Measurements from ENCODE around the gene KRT75.

KRT75 gene

GRCh38 chr12:52434081-52434733 lies at the start of gene KRT75:
TSS of gene KRT75 (minus strand) at chr12:52434371. CDS start at chr12:52434304, 67 bp downstream.
- H3K27ac ChIP-seq (ENCODE audit: low read depth, low read length): no peak within 1 kb of the TSS
- H3K9ac ChIP-seq (ENCODE audit: low read depth in 1 of 2, low read length in 2 of 2): no peak within 1 kb of the TSS
- no peaks in the 10 kb centered on the region for H3K36me3 ChIP-seq (ENCODE audit: control insufficient read depth in 1 of 2, insufficient read depth in 2 of 2, low read length in 2 of 2)
- peaks cover 4 to 5% of the 10 kb centered on the region in 2 donors for H3K27me3 ChIP-seq (ENCODE audit: control insufficient read depth in 1 of 2, insufficient read depth in 2 of 2, low read length in 2 of 2)
- H3K9me3 ChIP-seq (ENCODE audit: control insufficient read depth in 1 of 2, low read length in 2 of 2): no peaks in the 10 kb centered on the region
- peaks cover 21 to 32% of the 10 kb centered on the region in 2 donors for H3K4me1 ChIP-seq (ENCODE audit: control insufficient read depth in 1 of 2, insufficient read depth in 2 of 2, low read length in 2 of 2)
- H3K4me3 ChIP-seq (ENCODE audit: low read depth in 1 of 2, low read length in 2 of 2): no peak within 1 kb of the TSS

GRCh38 chr12:52480073-52480472 lies 45.9 kb upstream of the KRT75 start:
- Histone ChIP-seq H3K9ac (ENCODE audit: low read depth in 1 of 2, low read length in 2 of 2) (no peak overlapping the region), H3K27me3 (ENCODE audit: control insufficient read depth in 1 of 2, insufficient read depth in 2 of 2, low read length in 2 of 2) (no peaks in the 10 kb centered on the region), H3K9me3 (ENCODE audit: control insufficient read depth in 1 of 2, low read length in 2 of 2) (no peaks in the 10 kb centered on the region), H3K4me1 (ENCODE audit: control insufficient read depth in 1 of 2, insufficient read depth in 2 of 2, low read length in 2 of 2) (no peaks in the 10 kb centered on the region), H3K27ac (ENCODE audit: low read depth, low read length) (no peak overlapping the region), H3K4me3 (ENCODE audit: low read depth in 1 of 2, low read length in 2 of 2) (no peak overlapping the region), H3K36me3 (ENCODE audit: control insufficient read depth in 1 of 2, insufficient read depth in 2 of 2, low read length in 2 of 2) (no peaks in the 10 kb centered on the region)

GRCh38 chr12:52477651-52478050 lies 43.5 kb upstream of the KRT75 start:
- H3K27me3 ChIP-seq (ENCODE audit: control insufficient read depth in 1 of 2, insufficient read depth in 2 of 2, low read length in 2 of 2): no peaks in the 10 kb centered on the region
- H3K9me3 ChIP-seq (ENCODE audit: control insufficient read depth in 1 of 2, low read length in 2 of 2): no peaks in the 10 kb centered on the region
- H3K4me3 ChIP-seq (ENCODE audit: low read depth in 1 of 2, low read length in 2 of 2): no peak overlapping the region
- H3K36me3 ChIP-seq (ENCODE audit: control insufficient read depth in 1 of 2, insufficient read depth in 2 of 2, low read length in 2 of 2): no peaks in the 10 kb centered on the region
- no peak overlapping the region for H3K9ac ChIP-seq (ENCODE audit: low read depth in 1 of 2, low read length in 2 of 2)
- H3K27ac ChIP-seq (ENCODE audit: low read depth, low read length): no peak overlapping the region
- no peaks in the 10 kb centered on the region for H3K4me1 ChIP-seq (ENCODE audit: control insufficient read depth in 1 of 2, insufficient read depth in 2 of 2, low read length in 2 of 2)

- H3K27me3 ChIP-seq (ENCODE audit: control insufficient read depth in 1 of 2, insufficient read depth in 2 of 2, low read length in 2 of 2): no peaks in the 10 kb centered on the region
These were observed 40.0 kb upstream of the KRT75 start for GRCh38 chr12:52474212-52474611.

GRCh38 chr12:52473768-52474167 lies 39.6 kb upstream of the KRT75 start, which contains the start of gene KRT6C:
TSS of gene KRT6C (minus strand) at chr12:52473805. CDS start at chr12:52473737, 68 bp downstream.
- Histone ChIP-seq H3K27me3 (ENCODE audit: control insufficient read depth in 1 of 2, insufficient read depth in 2 of 2, low read length in 2 of 2) (no peaks in the 10 kb centered on the region), H3K4me1 (ENCODE audit: control insufficient read depth in 1 of 2, insufficient read depth in 2 of 2, low read length in 2 of 2) (no peaks in the 10 kb centered on the region), H3K9ac (ENCODE audit: low read depth in 1 of 2, low read length in 2 of 2) (no peak within 1 kb of the TSS), H3K9me3 (ENCODE audit: control insufficient read depth in 1 of 2, low read length in 2 of 2) (no peaks in the 10 kb centered on the region), H3K27ac (ENCODE audit: low read depth, low read length) (no peak within 1 kb of the TSS), H3K4me3 (ENCODE audit: low read depth in 1 of 2, low read length in 2 of 2) (no peak within 1 kb of the TSS), H3K36me3 (ENCODE audit: control insufficient read depth in 1 of 2, insufficient read depth in 2 of 2, low read length in 2 of 2) (no peaks in the 10 kb centered on the region)

More at GRCh38 chr12:52474212-52474611, 40.0 kb upstream of the KRT75 start:
- no peaks in the 10 kb centered on the region for H3K9me3 ChIP-seq (ENCODE audit: control insufficient read depth in 1 of 2, low read length in 2 of 2)
- no peak overlapping the region for H3K4me3 ChIP-seq (ENCODE audit: low read depth in 1 of 2, low read length in 2 of 2)
- H3K9ac ChIP-seq (ENCODE audit: low read depth in 1 of 2, low read length in 2 of 2): no peak overlapping the region
- H3K36me3 ChIP-seq (ENCODE audit: control insufficient read depth in 1 of 2, insufficient read depth in 2 of 2, low read length in 2 of 2): no peaks in the 10 kb centered on the region
- H3K4me1 ChIP-seq (ENCODE audit: control insufficient read depth in 1 of 2, insufficient read depth in 2 of 2, low read length in 2 of 2): no peaks in the 10 kb centered on the region
- H3K27ac ChIP-seq (ENCODE audit: low read depth, low read length): no peak overlapping the region

GRCh38 chr12:52469853-52470252 lies 35.7 kb upstream of the KRT75 start:
- H3K4me1 ChIP-seq (ENCODE audit: control insufficient read depth in 1 of 2, insufficient read depth in 2 of 2, low read length in 2 of 2): no peaks in the 10 kb centered on the region
- H3K36me3 ChIP-seq (ENCODE audit: control insufficient read depth in 1 of 2, insufficient read depth in 2 of 2, low read length in 2 of 2): no peaks in the 10 kb centered on the region
- H3K4me3 ChIP-seq (ENCODE audit: low read depth in 1 of 2, low read length in 2 of 2): no peak overlapping the region
- H3K27me3 ChIP-seq (ENCODE audit: control insufficient read depth in 1 of 2, insufficient read depth in 2 of 2, low read length in 2 of 2): no peaks in the 10 kb centered on the region
- no peak overlapping the region for H3K9ac ChIP-seq (ENCODE audit: low read depth in 1 of 2, low read length in 2 of 2)
- no peaks in the 10 kb centered on the region for H3K9me3 ChIP-seq (ENCODE audit: control insufficient read depth in 1 of 2, low read length in 2 of 2)
- no peak overlapping the region for H3K27ac ChIP-seq (ENCODE audit: low read depth, low read length)

- no peak overlapping the region for H3K27ac ChIP-seq (ENCODE audit: low read depth, low read length)
- H3K36me3 ChIP-seq (ENCODE audit: control insufficient read depth in 1 of 2, insufficient read depth in 2 of 2, low read length in 2 of 2): no peaks in the 10 kb centered on the region
- H3K27me3 ChIP-seq (ENCODE audit: control insufficient read depth in 1 of 2, insufficient read depth in 2 of 2, low read length in 2 of 2): peaks cover 0 to 3% of the 10 kb centered on the region in 2 donors
- H3K9me3 ChIP-seq (ENCODE audit: control insufficient read depth in 1 of 2, low read length in 2 of 2): no peaks in the 10 kb centered on the region
- H3K4me3 ChIP-seq (ENCODE audit: low read depth in 1 of 2, low read length in 2 of 2): no peak overlapping the region
- no peaks in the 10 kb centered on the region for H3K4me1 ChIP-seq (ENCODE audit: control insufficient read depth in 1 of 2, insufficient read depth in 2 of 2, low read length in 2 of 2)
- H3K9ac ChIP-seq (ENCODE audit: low read depth in 1 of 2, low read length in 2 of 2): no peak overlapping the region
These were observed 30.7 kb upstream of the KRT75 start for GRCh38 chr12:52464897-52465296.

GRCh38 chr12:52461693-52462092 lies 27.5 kb upstream of the KRT75 start:
- Histone ChIP-seq H3K27ac (ENCODE audit: low read depth, low read length) (no peak overlapping the region), H3K36me3 (ENCODE audit: control insufficient read depth in 1 of 2, insufficient read depth in 2 of 2, low read length in 2 of 2) (no peaks in the 10 kb centered on the region), H3K9me3 (ENCODE audit: control insufficient read depth in 1 of 2, low read length in 2 of 2) (no peaks in the 10 kb centered on the region), H3K9ac (ENCODE audit: low read depth in 1 of 2, low read length in 2 of 2) (no peak overlapping the region), H3K27me3 (ENCODE audit: control insufficient read depth in 1 of 2, insufficient read depth in 2 of 2, low read length in 2 of 2) (peaks cover 0 to 3% of the 10 kb centered on the region in 2 donors), H3K4me1 (ENCODE audit: control insufficient read depth in 1 of 2, insufficient read depth in 2 of 2, low read length in 2 of 2) (no peaks in the 10 kb centered on the region), H3K4me3 (ENCODE audit: low read depth in 1 of 2, low read length in 2 of 2) (no peak overlapping the region)

- Histone ChIP-seq H3K27me3 (ENCODE audit: control insufficient read depth in 1 of 2, insufficient read depth in 2 of 2, low read length in 2 of 2) (peaks cover 0 to 3% of the 10 kb centered on the region in 2 donors), H3K4me1 (ENCODE audit: control insufficient read depth in 1 of 2, insufficient read depth in 2 of 2, low read length in 2 of 2) (no peaks in the 10 kb centered on the region), H3K9me3 (ENCODE audit: control insufficient read depth in 1 of 2, low read length in 2 of 2) (no peaks in the 10 kb centered on the region), H3K27ac (ENCODE audit: low read depth, low read length) (no peak overlapping the region), H3K9ac (ENCODE audit: low read depth in 1 of 2, low read length in 2 of 2) (no peak overlapping the region), H3K4me3 (ENCODE audit: low read depth in 1 of 2, low read length in 2 of 2) (no peak overlapping the region), H3K36me3 (ENCODE audit: control insufficient read depth in 1 of 2, insufficient read depth in 2 of 2, low read length in 2 of 2) (no peaks in the 10 kb centered on the region)
These were observed 24.7 kb upstream of the KRT75 start for GRCh38 chr12:52458861-52459260.

GRCh38 chr12:52455821-52456220 lies 21.6 kb upstream of the KRT75 start:
- Histone ChIP-seq H3K4me3 (ENCODE audit: low read depth in 1 of 2, low read length in 2 of 2) (no peak overlapping the region), H3K27ac (ENCODE audit: low read depth, low read length) (no peak overlapping the region), H3K9ac (ENCODE audit: low read depth in 1 of 2, low read length in 2 of 2) (no peak overlapping the region), H3K27me3 (ENCODE audit: control insufficient read depth in 1 of 2, insufficient read depth in 2 of 2, low read length in 2 of 2) (peaks cover 0 to 3% of the 10 kb centered on the region in 2 donors), H3K9me3 (ENCODE audit: control insufficient read depth in 1 of 2, low read length in 2 of 2) (no peaks in the 10 kb centered on the region), H3K36me3 (ENCODE audit: control insufficient read depth in 1 of 2, insufficient read depth in 2 of 2, low read length in 2 of 2) (no peaks in the 10 kb centered on the region), H3K4me1 (ENCODE audit: control insufficient read depth in 1 of 2, insufficient read depth in 2 of 2, low read length in 2 of 2) (no peaks in the 10 kb centered on the region)
